Activated CD4-positive, alpha-beta T cell treated with anti-CD3 and anti-CD28 coated beads, Interleukin-2, amount 10 ng/mL, durations not matched to agents 7 days and 5 days (primary cell): ENCODE results near the gene BHMT. TPM values are rescaled to one million over a fixed set of nuclear protein-coding genes. Genes with fewer than 3 reads are reported as not detected.
"Not testable (repeated sequence)": the region's sequence is repeated elsewhere in the genome, so short reads cannot be mapped to it uniquely, and the experiment has no call there.

Experiments
- CTCF ChIA-PET: fragments of 350-600 bp; sonication (Branson Sonifier 250); formaldehyde crosslinking; loops from one replicate; lab custom pipeline; 2021; ENCODE audit warnings: antibody characterized with exemption; lab: Charles Lee
- POLR2A ChIA-PET: fragments of 350-600 bp; sonication (Branson Sonifier 250); formaldehyde crosslinking; loops from one replicate; lab custom pipeline; 2021; ENCODE audit warnings: antibody characterized with exemption; lab: Charles Lee
- DNase-seq: peaks from one replicate; pipeline ENCODE4 v3.0.0-alpha.2; 2020
- H3K27ac Mint-ChIP-seq: one replicate; pipeline ENCODE4 v1.8.0; 2021; ENCODE audit warnings: mild to moderate bottlenecking, moderate library complexity, mixed read lengths
- H3K27me3 Mint-ChIP-seq: one replicate; pipeline ENCODE4 v1.8.0; 2021; ENCODE audit warnings: mixed read lengths
- H3K36me3 Mint-ChIP-seq: one replicate; pipeline ENCODE4 v1.8.0; 2021; ENCODE audit warnings: low read depth, mixed read lengths
- H3K4me1 Mint-ChIP-seq: one replicate; pipeline ENCODE4 v1.8.0; 2021; ENCODE audit warnings: mixed read lengths
- H3K4me3 Mint-ChIP-seq: one replicate; pipeline ENCODE4 v1.8.0; 2021; ENCODE audit warnings: mild to moderate bottlenecking, moderate library complexity, mixed read lengths
- H3K9me3 Mint-ChIP-seq: one replicate; pipeline ENCODE4 v1.8.0; 2021; ENCODE audit warnings: mixed read lengths
- total RNA-seq, 2 experiments: library from RNA; stranded (reverse); gene quantifications; one replicate each; pipeline ENCODE4 v1.2.3, GENCODE V29; 2021

Gene BHMT
- total RNA-seq, 2 experiments from 2014 or later, result not detected

DNA sequence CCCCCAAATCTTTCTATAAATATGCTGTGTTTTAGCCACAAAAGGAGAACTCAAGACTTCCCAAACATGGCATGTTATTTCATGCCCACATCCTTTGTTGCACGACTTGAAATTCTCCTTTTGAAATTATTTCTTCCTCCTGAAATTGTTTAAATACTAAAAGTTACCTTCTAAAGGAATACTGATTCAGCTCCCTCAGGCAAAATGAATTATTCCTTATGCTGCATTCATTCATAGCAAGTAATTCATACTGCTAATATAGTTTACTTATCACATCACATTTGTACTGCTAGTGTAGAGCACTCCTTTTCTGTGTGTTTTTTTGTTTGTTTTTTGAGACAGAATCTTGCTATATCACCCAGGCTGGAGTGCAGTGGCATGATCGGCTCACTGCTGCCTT lies 45.7 kb downstream of the BHMT start:
- peaks cover 2% of the 10 kb centered on the region for H3K27me3 Mint-ChIP-seq
- H3K4me3 Mint-ChIP-seq, result no peak overlapping the region
- ChIA-PET CTCF (interaction anchor here (1.3 kb wide), 1 partner anchor 24 kb away, joined by 5 read pairs; no protein-coding TSS in a partner anchor), POLR2A (no interaction called here)
- no peaks in the 10 kb centered on the region for H3K4me1 Mint-ChIP-seq
- DNase-seq, result no peak
- H3K36me3 Mint-ChIP-seq, result no peaks in the 10 kb centered on the region
- H3K27ac Mint-ChIP-seq, result no peak overlapping the region
- no peaks in the 10 kb centered on the region for H3K9me3 Mint-ChIP-seq

DNA sequence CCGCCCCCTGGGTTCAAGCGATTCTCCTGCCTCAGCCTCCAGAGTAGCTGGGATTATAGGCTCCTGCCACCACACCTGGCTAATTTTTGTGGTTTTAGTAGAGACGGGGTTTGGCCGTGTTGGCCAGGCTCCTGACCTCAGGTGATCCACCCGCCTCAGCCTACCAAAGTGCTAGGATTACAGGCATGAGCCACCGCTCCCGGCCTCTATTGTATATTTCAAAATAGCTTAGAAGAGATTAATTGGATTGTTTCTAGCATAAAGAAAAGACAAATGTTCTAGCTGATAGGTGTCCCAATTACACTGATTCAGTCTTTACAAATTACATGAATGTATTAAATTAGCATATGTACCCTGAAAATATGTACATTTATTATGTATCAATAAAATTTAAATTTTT lies 50.0 kb downstream of the BHMT start:
- H3K27me3 Mint-ChIP-seq, H3K9me3 Mint-ChIP-seq, H3K27ac Mint-ChIP-seq, POLR2A ChIA-PET, H3K36me3 Mint-ChIP-seq, DNase-seq, H3K4me1 Mint-ChIP-seq, H3K4me3 Mint-ChIP-seq: not testable (repeated sequence)
- CTCF ChIA-PET, result interaction anchor here (0.7 to 1.2 kb wide), 2 partner anchors 11 to 145 kb away, joined by 3 read pairs; no protein-coding TSS in a partner anchor

DNA sequence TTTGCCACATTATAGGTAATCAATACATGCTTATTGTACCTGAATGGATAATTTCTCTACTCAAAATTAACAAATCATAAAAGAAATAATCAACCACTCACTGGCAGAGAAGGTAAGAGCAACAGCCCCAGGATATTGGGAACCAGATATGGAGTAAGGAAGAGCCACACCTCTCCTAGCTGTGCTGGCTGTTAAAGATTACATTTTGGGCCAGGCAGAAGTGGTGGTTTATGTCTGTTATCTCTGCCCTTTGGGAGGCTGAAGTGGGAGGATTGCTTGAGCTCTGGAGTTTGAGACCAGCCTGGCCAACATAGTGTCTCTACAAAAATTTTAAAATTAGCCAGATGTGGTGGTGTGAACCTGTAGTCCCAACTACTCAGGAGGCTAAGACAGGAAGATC lies 56.4 kb downstream of the BHMT start:
- H3K4me3 Mint-ChIP-seq, result no peak overlapping the region
- no peaks in the 10 kb centered on the region for H3K36me3 Mint-ChIP-seq
- H3K27me3 Mint-ChIP-seq, result no peaks in the 10 kb centered on the region
- no peaks in the 10 kb centered on the region for H3K4me1 Mint-ChIP-seq
- peaks cover 2% of the 10 kb centered on the region for H3K9me3 Mint-ChIP-seq
- H3K27ac Mint-ChIP-seq, result no peak overlapping the region
- DNase-seq, result no peak
- CTCF ChIA-PET, result no interaction called here
- POLR2A ChIA-PET, result no interaction called here

DNA sequence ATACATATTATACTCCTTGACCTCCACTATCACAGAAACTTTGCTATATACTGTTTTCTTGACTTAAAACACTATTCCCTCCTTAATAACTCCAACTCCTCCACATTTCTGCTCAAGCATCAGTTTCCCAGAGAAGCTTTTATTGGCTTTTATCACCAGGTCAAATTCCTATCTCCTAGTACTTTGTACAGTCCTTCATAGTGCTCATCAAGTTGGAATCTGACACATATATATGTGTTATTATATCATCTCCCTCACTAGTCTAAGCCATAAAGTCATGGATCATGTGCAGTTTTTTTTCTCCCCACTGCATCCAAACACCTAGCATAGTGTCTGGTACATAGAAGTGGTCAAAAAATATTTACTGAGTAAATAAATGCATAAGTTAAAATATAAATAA lies 59.1 kb downstream of the BHMT start:
- Mint-ChIP-seq H3K36me3 (no peaks in the 10 kb centered on the region), H3K9me3 (peaks cover 2% of the 10 kb centered on the region), H3K27me3 (no peaks in the 10 kb centered on the region), H3K4me3 (no peak overlapping the region), H3K4me1 (no peaks in the 10 kb centered on the region), H3K27ac (no peak overlapping the region)
- CTCF ChIA-PET, result interaction anchor here (1.4 kb wide), 1 partner anchor 12 kb away, joined by 3 read pairs; no protein-coding TSS in a partner anchor
- POLR2A ChIA-PET, result no interaction called here
- DNase-seq, result no peak

DNA sequence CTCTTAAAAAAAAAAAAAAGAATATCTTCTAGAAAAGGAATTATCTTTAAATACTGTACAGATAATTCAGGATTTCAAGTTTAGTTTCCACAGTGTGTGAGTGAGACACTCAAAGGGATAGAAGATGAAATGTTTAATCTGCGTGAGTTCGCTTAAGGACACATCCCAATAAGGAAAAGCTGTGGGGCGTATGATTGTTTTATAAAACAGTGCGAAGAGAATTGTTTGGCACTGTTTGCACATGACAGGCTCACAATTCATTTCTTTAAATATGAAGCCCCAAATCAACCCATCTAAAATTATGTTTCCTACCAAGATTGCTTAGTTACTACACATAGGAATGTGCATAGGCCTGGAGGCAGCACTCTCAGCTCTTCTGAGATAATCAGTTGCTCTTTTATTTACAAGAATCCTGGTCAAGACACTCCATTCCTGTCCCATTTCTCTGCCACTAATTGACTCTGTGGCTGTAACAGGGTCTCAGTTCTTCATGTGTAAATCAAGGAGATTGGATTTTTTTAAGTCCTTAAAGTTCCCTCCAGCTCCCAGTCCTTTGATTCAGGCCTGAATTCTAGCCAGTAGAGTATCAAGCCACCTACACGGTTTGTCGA lies 60.1 kb downstream of the BHMT start:
- H3K4me3 Mint-ChIP-seq, result no peak overlapping the region
- CTCF ChIA-PET, result interaction anchor here (0.6 to 1.0 kb wide), 3 partner anchors 10 to 1194 kb away, joined by 3 read pairs; no protein-coding TSS in a partner anchor
- no peaks in the 10 kb centered on the region for H3K36me3 Mint-ChIP-seq
- POLR2A ChIA-PET, result no interaction called here
- no peak for DNase-seq
- no peaks in the 10 kb centered on the region for H3K4me1 Mint-ChIP-seq
- H3K9me3 Mint-ChIP-seq, result peaks cover 1% of the 10 kb centered on the region
- H3K27ac Mint-ChIP-seq, result no peak overlapping the region
- no peaks in the 10 kb centered on the region for H3K27me3 Mint-ChIP-seq

DNA sequence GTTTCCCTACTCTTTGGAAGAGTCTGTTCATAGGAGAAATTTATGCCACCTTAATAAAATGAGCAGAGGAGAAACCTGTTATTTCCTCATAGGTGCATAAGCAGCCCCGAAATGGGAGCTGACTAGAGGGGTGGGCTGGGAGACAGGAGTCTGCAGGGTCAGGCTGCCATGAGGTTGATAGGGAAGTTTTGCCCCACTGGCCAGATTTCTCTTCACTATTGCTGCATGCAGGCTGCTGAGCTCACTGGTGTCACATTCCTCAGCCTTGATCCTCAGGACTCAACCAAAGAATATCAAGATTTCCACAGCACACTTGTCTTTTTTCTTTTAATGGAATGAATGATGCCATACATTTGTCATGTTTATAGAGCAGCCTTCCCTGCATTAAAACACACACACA lies 60.7 kb downstream of the BHMT start:
- no peak overlapping the region for H3K4me3 Mint-ChIP-seq
- no peaks in the 10 kb centered on the region for H3K9me3 Mint-ChIP-seq
- CTCF ChIA-PET, result interaction anchor here (0.6 to 1.0 kb wide), 3 partner anchors 11 to 1194 kb away, joined by 3 read pairs; no protein-coding TSS in a partner anchor
- no peaks in the 10 kb centered on the region for H3K27me3 Mint-ChIP-seq
- H3K36me3 Mint-ChIP-seq, result no peaks in the 10 kb centered on the region
- POLR2A ChIA-PET, result no interaction called here
- no peak overlapping the region for H3K27ac Mint-ChIP-seq
- H3K4me1 Mint-ChIP-seq, result no peaks in the 10 kb centered on the region
- no peak for DNase-seq

DNA sequence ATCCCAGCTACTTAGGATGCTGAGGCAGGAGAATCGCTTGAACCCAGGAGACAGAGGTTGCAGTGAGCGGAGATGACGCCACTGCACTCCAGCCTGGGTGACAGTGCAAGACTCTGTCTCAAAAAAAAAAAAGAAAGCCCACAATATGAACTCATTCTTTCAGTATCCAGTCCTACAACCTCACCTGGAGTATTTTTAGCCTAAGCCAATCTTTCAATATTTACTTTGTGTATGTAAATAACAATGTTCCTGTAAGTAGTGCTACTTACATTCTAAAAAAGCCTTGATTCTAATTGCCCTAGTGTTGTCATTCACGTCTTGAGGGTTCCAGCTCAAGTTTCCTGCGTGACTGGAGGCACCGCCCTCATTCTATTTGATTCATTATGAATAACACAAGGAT lies 62.0 kb downstream of the BHMT start:
- no peak for DNase-seq
- H3K9me3 Mint-ChIP-seq, result no peaks in the 10 kb centered on the region

DNA sequence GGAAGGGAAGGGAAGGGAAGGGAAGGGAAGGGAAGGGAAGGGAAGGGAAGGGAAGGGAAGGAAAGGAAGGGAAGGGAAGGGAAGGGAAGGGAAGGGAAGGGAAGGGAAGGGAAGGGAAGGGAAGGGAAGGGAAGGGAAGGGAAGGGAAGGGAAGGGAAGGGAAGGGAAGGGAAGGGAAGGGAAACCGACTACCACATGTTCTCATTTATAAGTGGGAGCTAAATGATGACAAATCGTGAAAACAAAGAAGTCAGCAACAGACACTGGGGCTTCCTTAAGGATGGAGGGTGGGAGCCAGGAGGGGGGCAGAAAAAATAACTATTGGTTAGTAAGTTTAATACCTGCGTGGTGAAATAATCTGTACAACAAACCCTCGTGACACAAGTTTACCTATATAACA lies 68.8 kb downstream of the BHMT start:
- H3K4me1 Mint-ChIP-seq, POLR2A ChIA-PET, H3K9me3 Mint-ChIP-seq, H3K4me3 Mint-ChIP-seq, H3K36me3 Mint-ChIP-seq, H3K27me3 Mint-ChIP-seq, H3K27ac Mint-ChIP-seq, DNase-seq: not testable (repeated sequence)
- CTCF ChIA-PET, result interaction anchor here (0.7 kb wide), 1 partner anchor 18 kb away, joined by 4 read pairs; no protein-coding TSS in a partner anchor

More for the DNA sequence above, 62.0 kb downstream of the BHMT start:
- H3K4me3 Mint-ChIP-seq, result no peak overlapping the region
- H3K36me3 Mint-ChIP-seq, result no peaks in the 10 kb centered on the region
- CTCF ChIA-PET, result interaction anchor here (0.7 kb wide), 1 partner anchor 605 kb away, joined by 3 read pairs; no protein-coding TSS in a partner anchor
- H3K27ac Mint-ChIP-seq, result no peak overlapping the region
- H3K27me3 Mint-ChIP-seq, result no peaks in the 10 kb centered on the region
- POLR2A ChIA-PET, result no interaction called here
- no peaks in the 10 kb centered on the region for H3K4me1 Mint-ChIP-seq

DNA sequence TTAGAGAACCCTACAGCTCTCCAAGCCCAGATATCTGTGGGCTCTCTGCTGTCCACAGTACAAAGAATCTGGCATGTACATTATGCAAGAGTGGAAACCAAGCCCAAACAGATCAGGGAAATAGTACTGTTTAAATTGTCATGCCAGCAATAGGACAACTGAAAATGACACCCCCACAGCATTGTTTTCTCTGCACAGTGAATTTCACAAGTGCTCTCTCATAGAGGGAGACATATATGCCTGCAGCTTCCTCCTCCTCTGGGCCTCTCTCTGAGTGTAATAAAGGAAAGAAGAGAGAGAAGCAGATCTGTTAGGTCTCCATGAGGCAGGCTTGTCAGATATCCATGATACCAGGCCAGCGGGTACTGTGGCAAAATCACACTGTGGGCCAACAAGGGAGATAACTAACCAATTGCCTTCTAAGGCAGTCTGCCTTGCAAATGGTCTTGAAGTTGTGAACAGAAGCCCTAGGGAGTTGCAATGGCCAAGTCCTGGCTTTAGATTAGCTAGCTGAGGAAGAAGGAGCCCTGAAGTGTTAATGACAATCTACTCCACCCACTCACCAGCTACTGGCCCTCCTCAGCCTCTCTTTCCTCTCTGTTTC lies 69.9 kb downstream of the BHMT start:
- Mint-ChIP-seq H3K4me1 (no peaks in the 10 kb centered on the region), H3K4me3 (no peak overlapping the region), H3K27ac (no peak overlapping the region), H3K27me3 (no peaks in the 10 kb centered on the region), H3K9me3 (no peaks in the 10 kb centered on the region), H3K36me3 (no peaks in the 10 kb centered on the region)
- ChIA-PET CTCF (no interaction called here), POLR2A (no interaction called here)
- DNase-seq, result no peak

Other genes starting within 250 kb of the BHMT start
- gene ARSB, start 126.5 kb upstream of the BHMT start, total RNA-seq, result 10 to 100 TPM; 10.4 to 11.5 TPM
- not detected for gene DMGDH, start 42.1 kb upstream of the BHMT start, total RNA-seq
- gene BHMT2, start 42.0 kb upstream of the BHMT start, total RNA-seq, result not detected
- 1 to 10 TPM; 4.5 to 4.8 TPM for gene JMY, start 124.3 kb downstream of the BHMT start, total RNA-seq